Stimulated activated CD8-positive, alpha-beta memory T cell treated with anti-CD3 and anti-CD28 coated beads, Interleukin-12 subunit alpha, Interleukin-12 subunit beta, amount 100 ng/mL, for 1 hour (primary cell): ENCODE results near the gene OLFML2A.
"Not testable (repeated sequence)": the region's sequence is repeated elsewhere in the genome, so short reads cannot be mapped to it uniquely, and the experiment has no call there.

Source experiments
- DNase-seq: peaks from one replicate; pipeline ENCODE4 v3.0.0-alpha.2; 2020; ENCODE audit warnings: low read depth

Gene OLFML2A

DNA sequence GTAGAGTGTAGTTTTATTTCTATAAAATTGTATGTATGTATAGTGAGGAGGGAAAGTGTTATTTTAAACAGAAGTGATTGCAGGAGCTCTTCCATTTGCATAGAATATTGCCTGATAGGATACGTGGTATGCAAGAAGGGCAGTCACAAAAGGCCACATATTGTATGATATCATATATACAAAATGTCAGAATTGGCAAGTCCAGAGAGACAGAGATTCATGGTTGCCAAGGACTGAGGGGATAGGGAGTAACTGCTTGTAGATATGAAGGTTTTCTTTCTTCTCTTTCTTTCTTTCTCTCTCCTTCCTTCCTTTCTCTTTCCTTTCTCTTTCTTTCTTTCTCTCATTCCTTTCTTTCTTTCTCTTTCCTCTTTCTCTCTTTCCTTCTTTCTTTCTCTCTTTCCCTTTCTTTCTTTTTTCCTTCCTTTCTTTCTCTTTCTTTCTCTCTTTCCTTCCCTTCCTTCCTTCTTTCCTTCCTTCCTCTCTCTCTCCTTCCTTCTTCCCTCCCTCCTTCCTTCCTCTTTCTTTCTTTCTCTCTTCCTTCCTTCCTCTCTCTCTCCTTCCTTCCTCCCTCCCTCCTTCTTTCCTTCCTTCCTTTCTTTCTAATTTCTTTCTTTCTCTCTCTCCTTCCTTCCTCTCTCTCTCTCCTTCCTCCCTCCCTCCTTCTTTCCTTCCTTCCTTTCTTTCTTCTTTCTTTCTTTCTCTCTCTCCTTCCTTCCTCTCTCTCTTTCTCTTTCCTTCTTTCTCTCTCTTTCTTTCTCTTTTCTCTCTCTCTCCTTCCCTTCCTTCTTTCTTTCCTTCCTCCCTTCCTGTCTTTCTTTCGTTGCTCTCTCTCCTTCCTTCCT lies 51.8 kb downstream of the OLFML2A start:
- no peak for DNase-seq

DNA sequence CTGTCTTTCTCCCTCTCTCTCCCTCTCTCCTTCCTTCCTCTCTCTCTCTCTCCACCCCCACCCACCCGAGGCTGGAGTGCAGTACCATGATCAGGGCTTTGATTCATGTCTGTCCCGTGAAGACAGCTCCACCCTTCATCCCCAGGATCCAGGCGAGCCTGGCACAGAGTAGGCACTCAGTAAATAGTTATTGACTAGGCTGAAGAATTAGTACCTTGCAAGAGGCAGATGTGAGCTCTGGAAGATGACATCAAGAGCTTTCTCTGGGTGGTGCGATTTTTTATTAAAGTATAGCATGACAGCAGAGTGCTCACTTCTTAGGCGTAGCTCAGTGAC lies 52.4 kb downstream of the OLFML2A start:
- no peak for DNase-seq

GRCh38 chr9:124830593-124830992 lies 53.7 kb downstream of the OLFML2A start:
- no peak for DNase-seq

DNA sequence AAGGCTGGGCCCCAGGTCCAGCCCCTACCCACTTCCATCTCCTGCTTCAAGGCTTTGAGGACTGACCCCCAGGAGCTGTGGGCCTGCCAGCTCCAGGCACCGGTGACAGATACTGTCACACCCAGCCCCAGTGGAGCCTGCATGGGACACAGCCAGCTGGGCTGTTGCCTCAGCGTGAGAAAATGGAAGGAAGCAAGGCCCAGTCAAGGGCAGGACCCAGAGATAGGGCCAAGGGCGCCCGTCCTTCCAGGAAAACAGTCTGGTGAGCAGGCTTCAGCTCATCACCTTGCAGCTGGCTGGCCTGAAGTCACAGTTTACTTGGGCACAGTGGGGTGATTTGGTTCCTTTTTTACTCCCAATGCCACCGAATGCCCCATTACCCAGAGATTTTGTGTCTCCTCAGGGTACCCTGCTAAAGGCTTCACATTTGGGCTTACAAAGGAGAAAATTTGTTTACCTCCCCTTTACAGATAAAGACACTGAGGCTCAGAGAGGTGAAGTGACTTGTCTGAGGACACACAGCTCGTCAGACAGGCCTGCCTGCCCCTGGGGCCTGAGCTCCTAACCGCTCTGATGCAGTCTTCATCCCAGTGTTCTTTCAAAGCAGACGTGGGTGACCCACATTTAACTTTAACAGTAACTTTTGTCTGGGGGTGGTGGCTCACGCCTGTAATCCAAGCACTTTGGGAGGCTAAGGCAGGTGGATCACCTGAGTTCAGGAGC lies 54.9 kb downstream of the OLFML2A start:
- DNase-seq, result no peak

GRCh38 chr9:124834591-124834990 lies 57.7 kb downstream of the OLFML2A start:
- no peak for DNase-seq

DNA sequence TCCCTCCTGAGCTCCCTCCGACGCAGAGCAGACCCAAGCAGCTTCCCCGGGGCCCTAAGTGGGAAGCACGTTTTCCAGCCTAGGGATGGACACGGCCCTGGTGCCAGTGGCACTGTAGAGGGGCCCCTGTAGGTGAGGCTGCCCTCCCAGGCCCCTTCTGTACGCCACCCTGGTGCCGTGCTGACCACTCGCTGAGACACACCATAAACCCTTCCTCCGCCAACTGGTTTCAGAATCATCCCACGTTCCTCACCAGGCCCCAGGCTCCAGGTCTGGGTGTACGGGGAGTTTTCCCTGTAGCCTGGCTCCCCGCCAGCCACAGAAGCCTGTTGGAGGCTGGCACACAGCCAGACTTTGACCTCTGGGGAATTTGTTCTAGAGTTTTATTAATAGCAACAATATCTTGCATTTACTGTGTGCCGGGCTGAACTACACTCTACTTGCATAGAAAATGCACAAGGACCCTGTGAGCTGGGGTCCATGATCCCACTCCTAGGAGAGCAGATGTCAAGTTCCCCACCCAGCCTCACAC lies 58.2 kb downstream of the OLFML2A start:
- DNase-seq, result no peak

- DNase-seq, result not testable (repeated sequence)
Observed at GRCh38 chr9:124838132-124838531, 61.2 kb downstream of the OLFML2A start.

DNA sequence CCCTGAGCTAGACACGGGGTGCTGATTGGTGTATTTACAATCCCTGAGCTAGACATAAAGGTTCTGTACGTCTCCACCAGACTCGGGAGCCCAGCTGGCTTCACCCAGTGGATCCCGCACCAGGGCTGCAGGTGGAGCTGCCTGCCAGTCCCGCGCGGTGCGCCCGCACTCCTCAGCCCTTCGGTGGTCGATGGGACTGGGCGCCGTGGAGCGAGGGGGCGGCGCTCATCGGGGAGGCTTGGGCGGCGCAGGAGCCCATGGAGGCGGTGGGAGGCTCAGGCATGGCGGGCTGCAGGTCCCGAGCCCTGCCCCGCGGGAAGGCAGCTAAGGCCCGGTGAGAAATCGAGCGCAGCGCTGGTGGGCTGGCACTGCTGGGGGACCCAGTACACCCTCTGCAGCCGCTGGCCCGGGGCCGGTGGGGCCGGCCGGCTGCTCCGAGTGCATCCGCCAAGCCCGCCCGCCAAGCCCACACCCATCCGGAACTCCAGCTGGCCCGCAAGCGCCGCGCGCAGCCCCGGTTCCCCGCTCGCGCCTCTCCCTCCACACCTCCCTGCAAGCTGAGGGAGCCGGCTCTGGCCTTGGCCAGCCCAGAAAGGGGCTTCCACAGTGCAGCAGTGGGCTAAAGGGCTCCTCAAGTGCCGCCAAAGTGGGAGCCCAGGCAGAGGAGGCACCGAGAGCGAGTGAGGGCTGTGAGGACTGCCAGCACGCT lies 61.8 kb downstream of the OLFML2A start:
- not testable (repeated sequence) for DNase-seq

- DNase-seq, result no peak
Observed at GRCh38 chr9:124839612-124840299, 62.8 kb downstream of the OLFML2A start.

- no peak for DNase-seq
Observed at GRCh38 chr9:124840300-124840833, 63.4 kb downstream of the OLFML2A start.

GRCh38 chr9:124841075-124841821 lies 64.3 kb downstream of the OLFML2A start:
- no peak for DNase-seq

- DNase-seq, result no peak
Observed at GRCh38 chr9:124843456-124844034, 66.6 kb downstream of the OLFML2A start.

GRCh38 chr9:124844291-124844690 lies 67.4 kb downstream of the OLFML2A start:
- DNase-seq, result no peak

GRCh38 chr9:124846467-124846866 lies 69.5 kb downstream of the OLFML2A start:
- not testable (repeated sequence) for DNase-seq

GRCh38 chr9:124846969-124847368 lies 70.0 kb downstream of the OLFML2A start:
- no peak for DNase-seq

- DNase-seq, result no peak
Observed at GRCh38 chr9:124849801-124850200, 72.9 kb downstream of the OLFML2A start.

DNA sequence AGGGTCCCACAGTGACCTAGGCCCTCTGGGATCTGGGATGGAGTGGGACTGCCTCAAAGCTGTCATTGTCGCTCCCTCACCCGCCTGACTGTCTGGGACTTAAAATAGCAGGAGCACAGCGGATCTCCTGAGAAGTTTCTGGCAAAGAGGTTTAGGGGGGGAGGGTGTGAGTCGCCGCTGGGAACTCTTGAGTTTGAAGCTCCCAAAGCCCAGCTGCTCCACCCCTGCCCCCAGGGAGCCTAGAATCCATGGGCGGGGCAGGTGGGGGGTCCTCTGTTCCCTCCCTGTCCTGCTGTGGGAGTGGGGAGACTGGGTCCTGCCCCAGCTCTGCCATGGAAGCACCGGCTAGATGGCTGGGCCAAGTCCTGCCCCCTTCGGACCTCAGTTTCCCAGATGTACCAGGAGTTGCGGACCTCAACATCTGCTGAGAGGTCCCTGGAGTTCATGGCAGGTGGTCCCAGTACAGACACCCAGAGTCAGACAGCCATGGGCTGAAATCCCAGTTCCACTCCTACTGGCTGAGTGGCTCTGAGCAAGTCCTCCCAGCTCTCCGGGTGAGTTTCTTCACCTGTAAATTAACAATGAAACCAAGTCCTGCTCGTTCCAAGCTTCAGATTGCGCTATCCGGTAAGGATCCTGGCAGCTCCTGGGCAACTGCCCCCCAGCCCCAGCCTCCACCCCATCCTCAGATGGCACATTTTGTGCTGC lies 75.3 kb downstream of the OLFML2A start:
- DNase-seq, result no peak

GRCh38 chr9:124852829-124853531 lies 76.0 kb downstream of the OLFML2A start, which contains the start of gene WDR38:
TSS of gene WDR38 (plus strand) at chr9:124853460. CDS start at chr9:124853532, 72 bp downstream.
- peak; percentile 51 for DNase-seq

DNA sequence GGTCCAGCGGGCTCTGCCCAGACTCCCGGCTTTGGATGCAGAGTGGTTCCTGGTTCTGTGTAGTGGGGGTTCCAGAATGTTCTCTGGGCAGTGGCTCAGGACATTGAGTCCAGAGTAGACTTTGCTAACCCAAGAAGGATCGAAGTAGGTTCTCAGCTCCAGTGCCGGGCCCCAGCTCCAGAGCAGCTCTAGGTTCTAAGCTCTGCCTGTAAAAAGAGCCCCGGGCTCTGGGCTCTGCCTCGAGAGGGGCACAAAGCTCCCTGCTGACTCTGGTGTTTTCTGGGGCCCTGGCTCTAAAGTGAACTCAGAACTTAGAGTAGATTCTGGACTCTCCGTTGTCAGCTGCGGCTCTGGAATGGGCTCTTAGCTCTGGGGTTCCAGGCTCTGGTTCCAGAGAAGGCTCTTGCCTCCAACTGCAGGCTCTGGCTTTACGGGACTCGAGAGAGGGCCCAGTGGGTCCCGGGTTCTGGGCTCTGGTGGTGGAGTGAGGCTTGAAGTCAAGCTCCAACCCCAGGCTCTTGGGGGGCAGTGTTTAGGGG lies 76.7 kb downstream of the OLFML2A start:
- no peak for DNase-seq
